ENCODE measurements around the gene CCDC187. TPM values are rescaled to one million over a fixed set of nuclear protein-coding genes. Genes with fewer than 3 reads are reported as not detected.

The CCDC187 gene
- total RNA-seq, 1 donor from 2014 or later = 1.4 TPM

DNA sequence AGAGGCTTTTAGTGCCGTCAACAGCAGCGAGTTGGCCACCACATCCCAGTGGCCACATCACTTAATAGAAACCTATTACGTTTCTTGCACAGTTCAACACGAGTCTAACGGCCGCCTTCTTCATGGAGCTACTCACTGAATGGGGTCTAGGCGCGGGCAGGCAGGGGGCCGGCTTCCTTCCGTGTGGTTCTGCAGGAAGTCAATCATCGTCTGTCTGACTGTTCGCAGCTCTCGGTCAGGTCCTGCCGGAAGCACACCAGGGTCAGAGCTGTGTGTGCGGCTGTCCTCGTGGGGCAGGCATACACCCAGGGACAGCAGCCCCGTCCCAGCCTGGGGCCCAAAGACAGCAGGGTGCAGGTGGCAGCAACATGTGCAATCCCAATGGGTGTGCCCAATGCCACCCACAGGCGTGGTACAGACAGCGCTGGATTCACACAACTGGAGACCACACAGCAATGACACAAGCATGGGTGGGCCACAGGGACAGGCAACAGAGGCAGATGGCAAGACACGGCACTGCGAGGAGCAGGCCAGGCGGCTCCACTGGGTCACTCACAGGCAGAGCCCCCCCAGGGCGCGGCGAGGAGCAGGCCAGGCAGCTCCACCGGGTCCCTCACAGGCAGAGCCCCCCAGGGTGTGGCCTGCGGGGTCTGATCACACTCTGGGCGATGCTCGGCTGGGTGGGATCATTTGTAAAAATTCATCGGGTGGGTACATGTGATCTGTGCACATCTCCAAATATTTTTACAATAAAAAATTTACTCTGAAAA, 79.8 kb downstream of the CCDC187 start:
- no peak overlapping the region for H3K4me3 Mint-ChIP-seq (ENCODE audit: low read depth)
- no peaks in the 10 kb centered on the region for H3K9me3 Mint-ChIP-seq (ENCODE audit: low read depth)
- peaks cover 13% of the 10 kb centered on the region for H3K36me3 Mint-ChIP-seq (ENCODE audit: insufficient read depth)
- H3K27ac Mint-ChIP-seq = no peak overlapping the region
- H3K4me1 Mint-ChIP-seq (ENCODE audit: low read depth) = no peaks in the 10 kb centered on the region
- DNase-seq (ENCODE audit: low spot score, unreplicated experiment) = no peak
- TF ChIP-seq, protein P1, sequence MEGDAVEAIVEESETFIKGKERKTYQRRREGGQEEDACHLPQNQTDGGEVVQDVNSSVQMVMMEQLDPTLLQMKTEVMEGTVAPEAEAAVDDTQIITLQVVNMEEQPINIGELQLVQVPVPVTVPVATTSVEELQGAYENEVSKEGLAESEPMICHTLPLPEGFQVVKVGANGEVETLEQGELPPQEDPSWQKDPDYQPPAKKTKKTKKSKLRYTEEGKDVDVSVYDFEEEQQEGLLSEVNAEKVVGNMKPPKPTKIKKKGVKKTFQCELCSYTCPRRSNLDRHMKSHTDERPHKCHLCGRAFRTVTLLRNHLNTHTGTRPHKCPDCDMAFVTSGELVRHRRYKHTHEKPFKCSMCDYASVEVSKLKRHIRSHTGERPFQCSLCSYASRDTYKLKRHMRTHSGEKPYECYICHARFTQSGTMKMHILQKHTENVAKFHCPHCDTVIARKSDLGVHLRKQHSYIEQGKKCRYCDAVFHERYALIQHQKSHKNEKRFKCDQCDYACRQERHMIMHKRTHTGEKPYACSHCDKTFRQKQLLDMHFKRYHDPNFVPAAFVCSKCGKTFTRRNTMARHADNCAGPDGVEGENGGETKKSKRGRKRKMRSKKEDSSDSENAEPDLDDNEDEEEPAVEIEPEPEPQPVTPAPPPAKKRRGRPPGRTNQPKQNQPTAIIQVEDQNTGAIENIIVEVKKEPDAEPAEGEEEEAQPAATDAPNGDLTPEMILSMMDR (IDR thresholded peaks at IDR 0.05; ENCODE audit: unreplicated experiment) = no peak
- no peaks in the 10 kb centered on the region for H3K27me3 Mint-ChIP-seq

DNA sequence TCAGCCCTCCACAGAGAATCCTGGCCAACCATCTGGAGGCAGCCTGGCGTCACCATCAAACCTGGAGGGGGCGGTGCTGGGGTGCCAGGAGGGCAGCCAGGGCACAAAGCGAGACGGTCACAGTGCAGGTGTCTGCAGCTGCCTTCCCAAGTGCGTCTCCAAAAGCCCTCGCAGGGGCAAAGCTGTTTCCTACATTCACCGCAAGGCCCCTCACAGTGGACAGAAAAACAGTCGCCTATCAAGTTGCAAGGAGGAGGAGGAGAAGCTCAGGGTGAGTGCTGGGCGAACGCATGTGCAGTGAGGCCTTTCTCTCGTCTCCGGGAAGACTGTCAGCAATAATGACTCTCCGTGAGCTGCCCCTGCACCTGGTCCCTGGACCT, 81.0 kb downstream of the CCDC187 start:
- no peak overlapping the region for H3K4me3 Mint-ChIP-seq (ENCODE audit: low read depth)
- no peaks in the 10 kb centered on the region for H3K9me3 Mint-ChIP-seq (ENCODE audit: low read depth)
- H3K27ac Mint-ChIP-seq = no peak overlapping the region
- TF ChIP-seq, protein P1 (IDR thresholded peaks at IDR 0.05; ENCODE audit: unreplicated experiment) = no peak
- no peaks in the 10 kb centered on the region for H3K27me3 Mint-ChIP-seq
- H3K4me1 Mint-ChIP-seq (ENCODE audit: low read depth) = no peaks in the 10 kb centered on the region
- H3K36me3 Mint-ChIP-seq (ENCODE audit: insufficient read depth) = peaks cover 13% of the 10 kb centered on the region
- DNase-seq (ENCODE audit: low spot score, unreplicated experiment) = no peak

DNA sequence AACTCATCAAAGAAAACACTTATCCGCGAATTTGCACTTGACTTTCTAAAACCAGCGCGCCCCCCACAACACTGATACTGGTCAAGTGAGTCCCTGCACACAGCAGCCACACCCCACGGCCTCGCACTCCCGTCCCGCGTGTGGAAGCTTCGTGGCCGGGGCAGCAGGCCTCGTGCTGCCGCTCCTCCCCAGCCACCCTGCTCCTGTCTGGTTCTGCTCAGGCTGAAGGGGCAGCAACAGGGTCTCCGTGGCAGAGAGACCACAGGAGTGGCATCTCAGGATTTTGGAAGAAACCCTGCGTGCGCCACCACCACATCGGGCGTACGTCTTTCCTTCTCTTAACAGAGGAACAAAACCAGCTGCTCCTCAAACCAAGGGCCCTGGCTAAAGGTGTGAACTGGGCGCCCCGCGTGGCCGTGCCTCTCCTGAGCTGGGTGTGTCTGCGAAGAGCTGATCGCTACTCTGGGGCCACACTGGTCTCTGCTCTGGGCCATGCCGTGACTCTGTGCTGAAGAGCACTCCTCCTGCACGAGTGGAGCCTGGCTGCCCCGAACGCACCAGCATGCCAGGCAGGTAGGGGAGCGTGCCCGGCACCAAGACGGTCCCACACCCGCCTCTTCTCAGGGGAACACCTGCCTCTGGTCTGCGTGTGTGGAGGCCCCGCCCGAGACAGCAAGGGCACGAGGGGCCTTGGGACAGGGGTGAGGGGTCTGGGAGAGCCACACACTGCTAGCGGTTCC, 81.6 kb downstream of the CCDC187 start:
- TF ChIP-seq, protein P1 (IDR thresholded peaks at IDR 0.05; ENCODE audit: unreplicated experiment) = no peak
- Mint-ChIP-seq H3K27ac (no peak overlapping the region), H3K27me3 (no peaks in the 10 kb centered on the region), H3K36me3 (ENCODE audit: insufficient read depth) (peaks cover 13% of the 10 kb centered on the region), H3K4me3 (ENCODE audit: low read depth) (no peak overlapping the region), H3K9me3 (ENCODE audit: low read depth) (no peaks in the 10 kb centered on the region), H3K4me1 (ENCODE audit: low read depth) (no peaks in the 10 kb centered on the region)
- no peak for DNase-seq (ENCODE audit: low spot score, unreplicated experiment)

DNA sequence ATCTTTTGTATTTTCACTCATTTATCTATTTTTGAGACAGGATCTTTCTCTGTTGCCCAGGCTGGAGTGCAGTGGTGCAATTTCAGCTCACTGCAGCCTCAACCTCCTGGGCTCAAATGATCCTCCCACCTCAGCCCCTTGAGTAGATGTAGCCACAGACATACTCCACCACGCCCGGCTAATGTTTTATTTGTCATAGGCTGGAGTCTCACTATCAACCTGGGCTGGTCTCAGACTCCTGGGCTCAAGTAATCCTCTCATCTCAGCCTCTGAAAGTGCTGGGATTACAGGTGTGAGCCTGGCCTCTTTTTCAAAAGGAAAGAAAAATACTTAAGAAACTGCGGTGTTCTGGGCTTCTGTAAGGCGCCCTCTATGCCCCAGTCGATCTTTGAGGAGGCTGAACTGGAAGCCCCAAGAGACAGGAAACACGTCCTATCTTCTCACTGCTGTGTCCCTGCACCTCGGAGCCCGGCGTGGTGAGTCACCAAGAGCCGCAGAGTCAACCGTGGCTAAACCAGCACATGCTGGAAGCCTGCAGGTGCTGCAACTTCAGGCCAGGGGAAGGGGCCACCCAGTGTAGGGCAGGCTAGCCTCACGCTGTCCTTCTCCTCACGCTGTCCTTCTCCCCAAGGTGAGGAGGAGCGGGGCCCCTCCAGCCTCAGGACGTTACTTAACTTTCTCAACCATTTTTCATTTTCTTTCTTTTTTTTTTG, 83.7 kb downstream of the CCDC187 start:
- Mint-ChIP-seq H3K4me1 (ENCODE audit: low read depth) (no peaks in the 10 kb centered on the region), H3K9me3 (ENCODE audit: low read depth) (no peaks in the 10 kb centered on the region), H3K27me3 (no peaks in the 10 kb centered on the region), H3K27ac (no peak overlapping the region), H3K36me3 (ENCODE audit: insufficient read depth) (peaks cover 15% of the 10 kb centered on the region), H3K4me3 (ENCODE audit: low read depth) (no peak overlapping the region)
- TF ChIP-seq, protein P1 (IDR thresholded peaks at IDR 0.05; ENCODE audit: unreplicated experiment) = no peak
- DNase-seq (ENCODE audit: low spot score, unreplicated experiment) = no peak

DNA sequence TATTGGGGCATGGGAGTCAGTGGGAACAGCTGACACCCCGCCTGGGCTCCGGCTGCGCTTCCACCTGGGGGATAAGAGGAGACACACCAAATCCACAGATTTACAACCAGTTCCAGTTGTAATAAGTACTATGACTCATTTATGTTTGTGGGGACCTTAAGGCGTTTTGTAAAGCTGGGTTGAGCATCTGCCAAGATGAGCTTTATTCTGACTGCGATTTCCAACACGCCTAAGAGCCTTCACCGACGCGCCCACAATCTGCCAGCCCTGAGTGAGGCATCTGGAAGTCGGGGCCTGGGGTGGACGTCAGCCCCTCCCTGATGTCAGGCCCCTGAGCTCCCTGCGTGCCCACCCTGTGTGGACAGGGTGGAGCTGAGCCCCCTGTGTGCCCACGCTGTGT, 84.6 kb downstream of the CCDC187 start:
- H3K4me1 Mint-ChIP-seq (ENCODE audit: low read depth) = no peaks in the 10 kb centered on the region
- no peak overlapping the region for H3K27ac Mint-ChIP-seq
- TF ChIP-seq, protein P1 (IDR thresholded peaks at IDR 0.05; ENCODE audit: unreplicated experiment) = no peak
- no peaks in the 10 kb centered on the region for H3K27me3 Mint-ChIP-seq
- H3K9me3 Mint-ChIP-seq (ENCODE audit: low read depth) = no peaks in the 10 kb centered on the region
- H3K36me3 Mint-ChIP-seq (ENCODE audit: insufficient read depth) = peaks cover 20% of the 10 kb centered on the region
- no peak for DNase-seq (ENCODE audit: low spot score, unreplicated experiment)
- no peak overlapping the region for H3K4me3 Mint-ChIP-seq (ENCODE audit: low read depth)
